ENCODE results near the gene ARHGAP26.

The ARHGAP26 gene

DNA sequence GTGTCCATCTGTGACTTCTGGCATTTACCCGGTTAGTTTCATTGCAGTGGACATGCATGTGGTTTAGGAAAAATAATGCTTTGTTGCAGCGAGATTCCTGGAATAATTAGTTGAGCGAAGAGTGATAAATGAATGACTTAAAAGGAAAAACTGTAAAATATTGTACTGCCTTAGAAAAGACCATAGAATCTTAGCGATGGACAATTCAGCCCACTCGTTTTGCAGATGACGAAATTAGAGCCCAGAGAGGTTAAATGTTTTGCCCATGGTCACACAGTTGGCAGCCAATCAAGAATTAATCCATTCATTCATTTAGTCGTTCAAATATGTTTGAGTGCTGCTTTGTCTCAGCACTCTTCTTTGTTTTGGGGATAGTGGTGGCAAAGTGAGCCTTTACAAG is 107.9 kb downstream of the ARHGAP26 start:
- no peak for DNase-seq (ENCODE audit: low read depth)

DNA sequence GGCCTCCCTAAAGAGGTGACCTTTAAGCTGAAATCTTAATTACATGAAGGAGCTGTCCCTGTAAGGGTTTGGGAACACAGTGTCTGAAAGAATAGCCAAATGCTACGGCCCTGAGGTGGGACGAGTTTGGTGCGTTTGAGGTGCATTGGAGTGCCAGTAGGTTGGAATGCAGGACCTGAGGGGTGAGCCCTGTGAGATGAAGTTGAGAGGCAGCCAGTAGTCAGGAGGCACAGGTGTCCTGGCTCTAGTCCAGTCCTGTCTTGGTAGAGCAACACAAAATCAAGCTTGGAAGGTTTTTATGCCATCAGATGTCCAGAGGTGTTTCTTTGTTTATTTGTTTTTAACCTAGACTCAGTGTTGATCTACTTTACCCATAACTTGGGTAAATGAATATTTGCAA is 108.5 kb downstream of the ARHGAP26 start:
- DNase-seq (ENCODE audit: low read depth) = no peak

DNA sequence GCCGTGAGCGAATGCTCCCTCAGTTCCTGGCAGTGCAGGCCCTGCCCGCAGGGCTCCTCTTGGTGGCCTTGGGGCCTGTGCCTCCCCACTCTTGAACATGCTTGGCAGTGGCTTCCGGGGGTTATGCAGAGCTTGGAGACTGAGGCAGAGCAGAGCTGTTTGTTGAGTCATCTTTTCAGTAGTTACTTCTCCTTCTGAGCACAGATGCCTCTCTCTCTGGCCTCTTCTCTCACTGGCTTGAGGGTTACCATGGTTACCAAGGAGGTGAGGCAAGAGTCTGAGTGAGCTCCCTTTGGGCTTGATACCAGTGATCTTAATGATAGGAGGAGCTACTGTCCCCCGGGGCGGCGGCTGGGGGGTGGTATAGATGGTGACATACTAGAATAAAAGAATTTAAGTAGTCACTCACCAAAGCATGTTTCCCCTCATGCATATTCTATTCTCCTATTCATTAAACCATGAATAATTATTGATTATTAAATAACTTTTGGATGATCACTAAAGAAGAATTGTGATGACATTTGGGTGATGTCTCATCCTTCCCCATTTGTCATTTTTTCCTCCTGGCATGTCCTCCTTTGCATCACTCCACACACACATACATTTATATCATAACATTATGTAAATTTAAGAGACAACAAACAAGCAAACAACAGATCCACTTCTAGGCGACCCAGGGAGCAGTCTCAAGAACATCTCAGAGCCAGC is 111.1 kb downstream of the ARHGAP26 start:
- DNase-seq (ENCODE audit: low read depth) = peak; percentile 75

DNA sequence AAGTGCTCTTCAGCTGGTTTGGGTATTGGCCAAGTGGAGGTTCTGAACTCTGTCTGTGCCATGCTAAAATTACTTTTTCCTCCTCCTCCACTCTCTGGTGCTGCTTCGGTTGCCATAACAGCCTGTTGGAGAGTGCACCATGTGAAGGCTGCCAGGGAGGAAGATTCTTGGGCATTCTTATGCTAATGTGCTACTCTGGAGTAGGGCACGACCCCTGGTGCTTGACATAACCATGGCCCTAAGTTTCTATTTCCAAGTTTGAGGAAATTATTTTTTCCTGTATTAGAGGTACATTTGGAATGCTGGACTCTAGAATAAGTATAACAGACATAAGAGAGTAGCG is 111.6 kb downstream of the ARHGAP26 start:
- DNase-seq (ENCODE audit: low read depth) = peak; percentile 19

DNA sequence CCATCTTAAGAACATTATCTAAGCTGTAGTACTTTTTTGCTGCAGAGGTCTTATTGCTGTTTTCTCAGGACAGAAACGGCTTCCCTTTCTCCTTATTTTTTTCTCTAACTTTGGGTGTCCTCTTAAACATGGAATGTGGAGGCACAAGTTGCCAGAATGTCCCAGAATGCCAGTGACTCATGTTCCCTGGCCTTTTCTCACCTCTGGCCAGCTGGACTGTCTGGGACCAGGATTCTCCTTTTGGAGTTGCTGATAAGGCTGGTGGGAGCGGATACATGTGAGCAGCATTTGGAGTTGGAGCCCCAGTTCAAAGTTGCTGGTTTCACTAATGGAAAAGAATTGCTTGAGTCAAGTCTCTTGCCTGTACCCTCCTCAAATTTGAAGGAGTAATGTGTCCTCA is 112.8 kb downstream of the ARHGAP26 start:
- DNase-seq (ENCODE audit: low read depth) = peak; percentile 22

DNA sequence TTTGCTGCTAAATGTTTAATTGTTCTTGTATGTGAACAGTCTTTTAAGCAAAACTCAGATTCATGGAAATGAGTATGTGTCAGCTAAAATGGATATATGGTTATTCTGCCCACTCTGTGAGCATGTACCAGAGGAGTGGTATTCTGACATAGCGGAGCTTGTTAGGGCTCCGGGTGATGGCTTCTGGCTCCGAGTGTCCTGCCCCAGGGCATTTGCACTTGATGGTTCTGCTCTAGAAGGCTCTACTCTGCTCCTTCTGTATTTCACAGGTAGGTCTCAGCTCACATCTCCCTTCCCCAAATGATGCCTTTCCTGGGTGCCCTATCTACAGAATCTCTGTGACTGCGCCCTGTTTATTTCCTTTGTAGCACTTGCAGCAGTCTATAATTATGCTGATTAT is 113.3 kb downstream of the ARHGAP26 start:
- DNase-seq (ENCODE audit: low read depth) = no peak

DNA sequence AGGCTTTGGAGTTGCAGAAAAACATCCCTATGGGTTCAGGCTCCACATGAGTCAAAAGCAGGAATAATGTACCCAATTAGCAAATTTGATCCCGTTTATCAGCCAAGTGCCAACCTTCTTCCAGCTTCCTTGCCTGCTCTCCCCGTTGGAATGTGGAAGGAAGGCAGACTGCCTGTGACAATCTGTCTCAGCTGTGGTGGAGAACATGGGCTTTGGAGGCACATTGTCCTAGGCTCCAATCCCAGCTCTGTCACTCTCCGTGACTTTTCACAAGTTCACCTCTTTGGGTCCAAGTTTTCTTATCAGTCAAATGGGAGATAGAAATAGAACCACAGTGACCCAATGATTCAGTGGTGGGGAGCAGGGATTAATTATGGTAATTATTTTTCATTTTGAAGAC is 113.9 kb downstream of the ARHGAP26 start:
- DNase-seq (ENCODE audit: low read depth) = no peak

DNA sequence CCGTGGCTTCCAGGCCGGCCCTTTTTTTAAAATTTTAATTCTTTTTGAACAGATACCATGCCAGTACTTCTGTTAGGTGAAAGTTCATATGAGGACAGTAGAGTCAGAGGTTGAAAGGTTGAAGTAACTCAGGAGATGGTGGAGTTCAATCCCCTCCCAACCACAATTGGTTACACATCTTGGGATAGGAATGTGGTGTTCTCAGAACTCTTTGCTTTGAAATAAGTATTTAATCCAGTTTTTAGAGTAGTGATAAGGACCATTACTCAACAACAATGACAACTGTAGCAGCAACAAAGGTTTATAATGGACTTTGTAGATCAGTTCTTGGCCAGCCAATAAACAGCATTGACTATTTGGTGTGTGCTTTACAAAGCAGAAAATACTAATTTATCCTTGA is 116.0 kb downstream of the ARHGAP26 start:
- DNase-seq (ENCODE audit: low read depth) = no peak

DNA sequence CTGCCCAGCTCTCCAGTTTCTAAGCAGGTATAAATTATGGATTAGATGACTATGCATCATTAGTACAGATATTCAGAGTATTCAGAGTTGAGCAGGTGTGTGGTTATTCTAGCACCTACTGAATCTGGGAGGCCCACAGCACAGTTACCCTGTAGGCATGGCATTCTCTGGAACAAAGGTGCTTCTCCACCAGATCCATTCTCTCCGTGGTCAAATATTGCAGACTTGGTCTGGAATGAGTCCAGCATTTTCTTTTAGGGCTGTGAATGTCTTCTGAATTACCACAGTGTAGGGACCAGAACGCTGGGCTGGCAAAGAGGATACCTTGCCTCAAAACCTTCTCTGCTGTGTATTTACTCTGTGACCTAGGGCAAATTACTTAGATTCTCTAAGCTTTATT is 116.8 kb downstream of the ARHGAP26 start:
- no peak for DNase-seq (ENCODE audit: low read depth)

DNA sequence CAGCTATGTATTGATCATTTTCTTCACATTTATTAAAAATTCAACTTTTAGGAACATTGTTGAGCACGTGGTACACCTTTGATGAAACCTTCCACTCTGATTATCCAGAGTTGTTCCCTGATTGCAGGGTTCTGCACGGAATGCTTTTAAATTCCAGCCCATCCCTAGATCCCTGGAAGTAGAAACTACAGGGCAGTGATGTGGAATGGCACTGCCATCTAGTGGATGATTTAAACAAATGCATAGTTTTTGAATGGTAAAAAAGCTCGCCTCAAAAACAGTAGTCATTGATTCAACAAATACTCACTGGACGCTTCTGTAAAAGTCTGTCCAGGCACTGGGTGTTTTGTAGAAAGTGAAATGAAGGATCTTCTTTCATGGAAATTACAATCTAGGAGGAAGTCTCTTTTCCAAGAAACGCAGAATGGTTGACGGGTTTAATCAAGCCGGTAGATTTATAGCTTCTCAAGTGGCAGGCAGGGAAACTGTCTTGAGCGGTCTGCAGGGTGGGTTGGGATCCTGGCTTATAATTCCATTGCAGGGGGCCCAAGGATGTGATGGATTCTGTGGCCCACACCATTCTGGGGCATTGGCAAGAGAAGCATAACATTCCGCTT is 118.4 kb downstream of the ARHGAP26 start:
- peak; percentile 50 for DNase-seq (ENCODE audit: low read depth)

DNA sequence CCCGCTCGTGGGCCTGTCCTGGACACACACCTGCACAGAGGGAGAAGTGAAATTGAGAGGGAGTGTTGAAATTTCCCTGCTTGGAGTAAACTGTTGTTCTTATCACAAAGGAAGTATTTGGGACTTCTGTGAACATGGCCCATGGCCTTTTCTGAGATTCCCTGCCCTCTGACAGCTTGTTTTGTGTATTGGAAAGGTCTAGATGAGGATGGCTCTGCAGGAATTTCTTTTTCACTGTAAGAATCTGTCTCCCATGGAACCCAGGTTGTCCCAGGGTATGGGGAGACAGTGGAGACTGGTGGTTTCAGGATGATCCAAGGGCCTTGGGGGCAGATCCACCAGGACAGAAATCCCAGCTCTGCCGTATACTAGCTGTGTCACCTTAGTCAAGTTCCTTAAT is 121.8 kb downstream of the ARHGAP26 start:
- no peak for DNase-seq (ENCODE audit: low read depth)

DNA sequence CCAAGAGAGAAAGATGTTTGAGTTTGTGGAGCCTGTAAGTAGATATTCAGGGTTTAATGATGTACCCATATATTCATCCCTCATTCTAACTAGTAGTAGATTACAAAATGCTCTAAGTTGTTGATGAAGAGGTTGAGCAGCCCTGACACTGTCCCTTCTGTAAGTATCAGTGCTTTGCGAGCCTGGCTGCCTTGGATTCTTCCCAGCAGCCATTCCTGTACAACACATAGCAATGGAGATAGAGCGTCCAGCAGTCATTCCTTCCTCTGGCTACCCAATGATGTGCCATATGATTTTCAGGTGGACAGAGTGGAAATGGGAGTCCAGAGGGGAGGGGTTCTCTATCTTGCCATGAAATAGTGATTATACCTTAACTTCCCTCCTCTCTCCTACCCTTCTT is 124.1 kb downstream of the ARHGAP26 start:
- no peak for DNase-seq (ENCODE audit: low read depth)

DNA sequence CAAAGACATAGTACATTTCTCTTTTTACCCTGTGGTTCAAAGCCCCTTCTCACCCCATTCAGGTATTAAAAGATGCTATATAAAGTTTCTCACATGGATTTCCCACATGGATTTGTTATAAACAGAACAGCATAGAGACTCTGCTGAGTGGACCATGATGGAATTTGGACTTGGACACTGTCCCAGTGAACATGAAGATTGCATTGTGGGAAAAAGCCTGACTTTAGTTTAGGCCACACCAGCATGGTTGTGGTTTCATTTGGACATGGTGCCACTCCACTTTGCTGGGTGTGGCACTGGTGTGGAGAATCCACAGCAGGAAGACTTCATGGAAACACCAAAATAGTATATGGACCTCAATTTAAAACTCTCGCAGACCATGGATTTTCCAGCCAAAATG is 124.6 kb downstream of the ARHGAP26 start:
- peak; percentile 38 for DNase-seq (ENCODE audit: low read depth)

DNA sequence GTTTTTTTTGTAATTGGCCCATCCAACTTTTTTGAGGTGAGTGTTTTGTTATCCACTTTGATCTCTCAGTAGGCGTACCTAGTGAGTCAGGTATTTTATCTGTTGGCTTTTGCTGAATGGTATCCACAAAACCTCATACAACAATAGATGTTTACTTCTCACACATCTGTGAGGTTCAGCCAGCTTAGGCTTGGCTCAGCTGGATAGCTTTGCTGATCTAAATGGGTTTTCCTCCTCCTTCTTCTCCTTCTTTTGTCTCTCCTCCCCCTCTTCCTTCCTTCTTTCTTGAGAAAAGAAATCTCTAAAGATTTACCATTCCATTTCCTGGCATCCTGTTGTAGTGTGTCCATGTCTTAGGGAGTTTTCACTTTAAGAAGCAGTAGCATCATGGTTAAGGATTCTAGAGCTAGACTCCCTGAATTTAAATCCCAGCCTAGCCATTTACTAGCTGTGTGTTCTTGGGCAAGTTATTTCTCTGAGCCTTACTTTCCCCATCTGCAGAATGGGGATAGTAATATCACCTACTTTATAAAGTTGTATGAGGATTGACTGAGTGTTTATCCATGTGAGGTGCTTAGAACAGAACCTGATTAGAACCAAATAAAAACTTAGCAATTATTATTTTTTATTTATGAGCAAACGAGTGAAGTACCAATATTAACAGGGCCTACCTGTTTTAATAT is 126.3 kb downstream of the ARHGAP26 start:
- DNase-seq (ENCODE audit: low read depth) = no peak

DNA sequence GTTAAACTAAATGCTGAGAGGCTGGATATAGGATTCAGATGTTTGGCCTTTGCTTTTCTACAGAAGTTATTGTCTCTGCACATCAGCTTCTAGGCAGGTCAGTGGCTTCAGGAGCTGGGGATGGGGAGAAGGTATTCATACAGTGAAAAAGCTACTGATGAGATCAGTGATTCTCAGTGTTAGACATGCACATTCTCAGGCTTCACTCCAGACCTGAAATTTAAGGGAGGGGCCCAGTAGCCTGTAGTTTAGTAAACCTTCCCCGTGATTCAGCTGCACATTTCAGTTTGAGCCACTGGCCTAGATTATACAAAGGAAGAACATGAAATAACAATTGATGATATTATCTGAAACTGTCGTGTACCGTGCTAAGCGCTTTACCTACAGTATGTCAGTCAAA is 127.2 kb downstream of the ARHGAP26 start:
- DNase-seq (ENCODE audit: low read depth) = no peak

DNA sequence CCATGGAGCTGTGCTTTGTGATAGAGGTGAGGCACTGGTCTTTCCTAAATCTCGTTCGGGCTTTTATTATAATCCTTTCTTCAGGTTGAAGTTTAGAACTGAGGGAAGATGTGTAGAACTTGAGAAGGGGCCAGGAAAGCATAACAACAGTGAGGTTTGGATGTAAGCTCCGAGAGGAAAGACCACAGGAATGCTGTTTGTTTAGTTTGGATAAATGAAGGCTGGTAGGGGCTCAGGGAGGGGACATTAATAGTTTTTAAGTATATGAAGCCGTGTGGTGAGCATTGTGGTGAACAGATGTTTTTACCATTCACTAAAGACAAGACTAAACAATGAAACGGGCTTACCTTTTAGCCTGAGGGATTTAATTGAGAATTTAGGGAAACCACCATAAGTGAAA is 130.8 kb downstream of the ARHGAP26 start:
- DNase-seq (ENCODE audit: low read depth) = peak; percentile 83

DNA sequence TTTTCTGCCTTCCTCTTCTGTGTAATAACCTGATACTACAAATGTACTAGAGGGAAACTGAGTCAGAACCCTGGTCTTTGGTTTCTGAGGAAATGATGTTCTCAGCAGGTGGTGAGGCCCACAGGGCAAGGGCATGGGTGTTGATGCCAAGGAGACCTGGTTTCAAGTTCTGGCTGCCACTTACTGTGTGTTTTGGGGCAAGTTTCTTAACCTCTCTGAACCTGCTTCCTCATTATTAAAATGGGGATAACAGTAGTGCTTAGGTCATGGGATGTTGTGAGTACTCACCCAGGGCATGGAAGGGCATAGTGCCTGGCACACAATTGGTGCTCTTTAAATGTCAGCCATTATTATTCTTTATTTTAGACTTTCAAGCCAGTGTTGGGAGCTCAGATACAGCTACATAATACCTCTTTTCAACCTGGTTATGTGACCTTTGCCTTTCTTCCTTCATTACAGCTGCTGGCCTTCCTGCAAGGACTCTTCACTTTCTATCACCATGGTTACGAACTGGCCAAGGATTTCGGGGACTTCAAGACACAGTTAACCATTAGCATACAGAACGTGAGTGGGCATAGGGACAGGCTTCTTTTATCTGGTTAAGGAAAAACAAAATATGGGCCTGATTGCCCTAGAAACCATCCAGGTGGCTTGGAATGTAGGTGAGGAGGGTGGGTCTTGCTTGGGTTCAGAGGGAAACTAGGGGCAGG is 131.5 kb downstream of the ARHGAP26 start:
- no peak for DNase-seq (ENCODE audit: low read depth)

DNA sequence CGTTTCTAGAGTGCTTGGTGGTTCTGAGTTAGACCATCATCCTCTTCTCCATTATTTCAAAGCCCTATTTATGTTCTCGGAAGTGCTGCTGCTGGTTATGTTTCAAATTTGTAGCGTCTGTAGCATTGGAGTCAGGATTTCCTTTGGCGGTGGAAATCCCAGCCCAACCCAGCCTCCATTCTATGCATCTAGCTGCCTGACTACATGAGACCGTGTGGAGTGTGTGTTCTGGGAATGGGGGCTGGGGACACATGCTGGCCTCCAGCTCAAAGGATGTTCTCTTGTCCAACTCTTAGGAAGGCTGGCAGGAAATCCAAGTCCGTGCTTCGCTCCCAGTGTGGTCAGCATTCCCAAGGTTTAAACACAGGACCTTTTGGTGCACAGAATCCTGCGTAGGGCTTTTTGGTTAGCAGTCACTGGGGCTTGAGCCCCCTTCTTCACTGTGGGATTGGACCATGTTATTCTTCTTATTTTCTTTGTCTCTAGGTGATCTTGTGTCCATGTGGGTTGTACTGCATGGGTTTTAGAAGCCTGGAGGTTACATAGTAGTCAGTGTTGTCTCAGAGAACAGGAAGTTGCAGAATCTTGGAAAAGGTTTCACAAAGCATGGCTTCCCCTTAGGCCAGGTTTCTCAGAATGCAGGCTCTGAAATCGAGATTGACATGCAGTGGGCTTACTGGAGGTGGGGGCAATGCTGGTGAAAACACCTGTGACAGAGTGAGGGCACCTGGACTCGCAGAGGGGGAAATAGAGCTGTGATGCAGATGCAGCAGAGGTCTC is 132.2 kb downstream of the ARHGAP26 start:
- DNase-seq (ENCODE audit: low read depth) = no peak

DNA sequence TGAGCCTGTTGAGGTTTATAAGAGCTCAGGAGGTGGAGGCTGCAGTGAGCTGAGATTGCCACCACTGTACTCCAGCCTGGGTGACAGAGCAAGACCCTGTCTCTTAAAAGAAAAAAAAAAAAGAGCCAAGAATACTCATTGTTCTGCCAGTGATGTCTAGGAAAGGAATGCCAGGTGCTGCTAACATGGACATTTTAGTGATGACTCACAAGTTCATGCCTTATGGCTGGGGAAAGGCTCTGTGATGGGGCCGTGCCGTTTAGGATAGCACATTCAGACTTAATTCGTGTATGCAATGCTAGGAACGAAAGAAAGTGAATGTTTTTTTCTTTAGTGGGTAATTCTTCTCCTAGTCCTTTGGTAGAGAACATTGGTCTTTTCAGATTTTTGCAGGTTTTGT is 134.2 kb downstream of the ARHGAP26 start:
- no peak for DNase-seq (ENCODE audit: low read depth)

DNA sequence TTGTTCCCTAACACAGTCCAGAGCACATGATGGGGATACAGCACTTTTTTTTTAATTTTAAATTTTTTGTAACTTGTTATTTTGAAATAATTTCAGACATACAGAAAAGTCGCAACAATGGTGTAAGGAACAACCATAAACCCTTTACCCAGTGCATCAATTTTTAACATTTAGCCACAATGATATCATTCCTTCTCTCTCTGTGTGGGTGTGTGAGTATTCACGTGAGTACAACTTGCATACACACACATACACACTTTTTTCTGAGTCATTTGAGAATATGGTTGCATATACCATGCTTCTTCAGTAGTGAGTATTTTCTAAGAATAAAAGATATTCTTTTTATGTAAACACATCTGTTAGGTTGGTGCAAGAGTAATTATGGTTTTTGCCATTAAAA is 135.2 kb downstream of the ARHGAP26 start:
- no peak for DNase-seq (ENCODE audit: low read depth)

DNA sequence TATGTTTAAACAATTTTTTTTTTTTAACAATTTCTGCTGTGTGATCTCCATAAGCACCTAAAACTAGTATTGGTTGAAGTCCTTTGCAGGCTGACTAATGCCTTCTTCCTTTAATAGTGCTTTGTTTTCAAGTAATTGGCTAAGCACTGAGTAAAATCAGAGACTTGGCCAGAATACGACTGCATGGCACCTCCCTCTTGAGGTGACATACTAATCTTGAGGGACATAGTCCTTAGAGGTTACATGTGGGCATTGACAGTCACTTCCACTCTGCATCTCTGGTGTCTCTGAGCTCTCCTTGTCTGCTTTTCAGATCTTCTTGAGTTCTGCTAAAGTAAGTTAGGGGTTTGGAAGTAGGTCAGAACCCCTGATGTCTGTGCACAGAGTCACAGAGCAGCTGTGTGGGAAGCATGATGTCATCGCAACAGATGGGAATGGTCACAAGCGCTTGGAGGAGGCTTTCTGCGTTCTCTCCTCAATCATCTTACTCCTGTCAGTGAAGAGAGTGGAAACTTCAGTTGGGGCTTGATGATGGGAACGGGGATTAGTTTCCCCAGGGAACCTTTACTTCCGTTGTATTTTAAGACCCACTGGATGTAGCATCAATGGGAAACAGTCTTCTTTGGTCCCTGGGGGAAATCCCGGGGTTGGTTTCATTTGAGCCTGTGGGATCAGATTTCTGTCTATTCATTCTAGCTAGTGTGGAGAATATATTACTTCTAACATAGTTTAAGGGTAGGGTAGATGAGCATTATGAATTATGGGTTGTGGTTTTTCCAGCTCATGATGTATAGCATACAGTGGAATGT is 136.9 kb downstream of the ARHGAP26 start:
- DNase-seq (ENCODE audit: low read depth) = peak; percentile 16

Measured in fibroblast of gingiva (primary cell).